Stimulated activated CD8-positive, alpha-beta memory T cell treated with anti-CD3 and anti-CD28 coated beads, Interleukin-4, amount 100 ng/mL, for 1 hour (primary cell): ENCODE data around the gene UBC.
"Not testable (repeated sequence)": the region's sequence is repeated elsewhere in the genome, so short reads cannot be mapped to it uniquely, and the experiment has no call there.

ENCODE experiments used
- DNase-seq, 2 donors: peaks; one replicate each; pipeline ENCODE4 v3.0.0-alpha.2; 2020; ENCODE audit warnings: low read depth in 2 of 2, low spot score in 1 of 2

The UBC gene

GRCh38 chr12:124884587-124885438 lies 29.6 kb downstream of the UBC start:
- DNase-seq: no peak

- no peak for DNase-seq
Observed at GRCh38 chr12:124883263-124884130, 31.0 kb downstream of the UBC start.

- no peak for DNase-seq
Observed at GRCh38 chr12:124881123-124881522, 33.3 kb downstream of the UBC start.

- DNase-seq: not testable (repeated sequence)
Observed at GRCh38 chr12:124880335-124880734, 34.1 kb downstream of the UBC start.

GRCh38 chr12:124878795-124879516 lies 35.5 kb downstream of the UBC start:
- no peak for DNase-seq

GRCh38 chr12:124877423-124877822 lies 37.0 kb downstream of the UBC start:
- no peak for DNase-seq

GRCh38 chr12:124876171-124876570 lies 38.3 kb downstream of the UBC start:
- DNase-seq: no peak

GRCh38 chr12:124875803-124876132 lies 38.7 kb downstream of the UBC start:
- no peak for DNase-seq

- no peak for DNase-seq
Observed at GRCh38 chr12:124874988-124875802, 39.3 kb downstream of the UBC start.

- no peak for DNase-seq
Observed at GRCh38 chr12:124874188-124874587, 40.3 kb downstream of the UBC start.

- DNase-seq: no peak
Observed at GRCh38 chr12:124872068-124872719, 42.3 kb downstream of the UBC start.

GRCh38 chr12:124871297-124871696 lies 43.2 kb downstream of the UBC start:
- no peak for DNase-seq

- no peak for DNase-seq
Observed at GRCh38 chr12:124870515-124870914, 43.9 kb downstream of the UBC start.

GRCh38 chr12:124869059-124869665 lies 45.3 kb downstream of the UBC start:
- DNase-seq: no peak

GRCh38 chr12:124868252-124869058 lies 46.0 kb downstream of the UBC start:
- DNase-seq: no peak

- no peak for DNase-seq
Observed at GRCh38 chr12:124867401-124867930, 47.0 kb downstream of the UBC start.

GRCh38 chr12:124866883-124867400 lies 47.5 kb downstream of the UBC start:
- DNase-seq: no peak

GRCh38 chr12:124866195-124866882 lies 48.1 kb downstream of the UBC start:
- no peak for DNase-seq
